Stimulated activated CD4-positive, alpha-beta T cell treated with anti-CD3 and anti-CD28 coated beads, Interleukin-4, amount 100 ng/mL, for 1 hour (primary cell): ENCODE measurements around the gene SNX3.
A peak's percentile ranks its signal among the peaks of the same experiment; 100 is the strongest.
"Not testable (repeated sequence)": the region's sequence is repeated elsewhere in the genome, so short reads cannot be mapped to it uniquely, and the experiment has no call there.

Source experiments
- DNase-seq: peaks from one replicate; pipeline ENCODE4 v3.0.0-alpha.2; 2020

Gene SNX3

GRCh38 chr6:108260809-108261569 is at the start of gene SNX3:
Gene SNX3 (minus strand): TSS chr6:108261040. CDS start chr6:108260921, 119 bp downstream.
- peak; percentile 86 for DNase-seq

- DNase-seq, result no peak
These were observed 49.0 kb upstream of the SNX3 start for GRCh38 chr6:108309844-108310243.

- not testable (repeated sequence) for DNase-seq
These were observed 47.8 kb upstream of the SNX3 start for GRCh38 chr6:108308641-108309040.

- DNase-seq, result no peak
These were observed 43.8 kb upstream of the SNX3 start for GRCh38 chr6:108304646-108305045.

- DNase-seq, result no peak
These were observed 41.5 kb upstream of the SNX3 start for GRCh38 chr6:108302386-108302785.

- no peak for DNase-seq
These were observed 34.8 kb upstream of the SNX3 start for GRCh38 chr6:108295676-108296075.

- peak; percentile 88 for DNase-seq
These were observed 34.1 kb upstream of the SNX3 start, which contains the start of gene AFG1L for GRCh38 chr6:108294727-108295625. Gene AFG1L (plus strand): TSS chr6:108295054. CDS start chr6:108295080, 26 bp downstream.

- DNase-seq, result no peak
These were observed 33.5 kb upstream of the SNX3 start for GRCh38 chr6:108294297-108294726.

GRCh38 chr6:108293527-108294296 is 32.9 kb upstream of the SNX3 start:
- no peak for DNase-seq

GRCh38 chr6:108292561-108292960 is 31.7 kb upstream of the SNX3 start:
- not testable (repeated sequence) for DNase-seq

- no peak for DNase-seq
These were observed 30.3 kb upstream of the SNX3 start for GRCh38 chr6:108291091-108291490.

GRCh38 chr6:108288742-108289141 is 27.9 kb upstream of the SNX3 start:
- no peak for DNase-seq

GRCh38 chr6:108287373-108287772 is 26.5 kb upstream of the SNX3 start:
- DNase-seq, result no peak

GRCh38 chr6:108286366-108286765 is 25.5 kb upstream of the SNX3 start:
- DNase-seq, result no peak

GRCh38 chr6:108285381-108285780 is 24.5 kb upstream of the SNX3 start:
- DNase-seq, result no peak

- no peak for DNase-seq
These were observed 17.0 kb upstream of the SNX3 start for GRCh38 chr6:108277831-108278230.

GRCh38 chr6:108277295-108277694 is 16.5 kb upstream of the SNX3 start:
- no peak for DNase-seq

GRCh38 chr6:108275976-108276375 is 15.1 kb upstream of the SNX3 start:
- no peak for DNase-seq

- DNase-seq, result no peak
These were observed 13.7 kb upstream of the SNX3 start for GRCh38 chr6:108274546-108274945.

- not testable (repeated sequence) for DNase-seq
These were observed 9.1 kb upstream of the SNX3 start for GRCh38 chr6:108269955-108270354.

GRCh38 chr6:108268845-108269244 is 8.0 kb upstream of the SNX3 start:
- DNase-seq, result no peak

GRCh38 chr6:108263371-108263770 is 2.5 kb upstream of the SNX3 start:
- no peak for DNase-seq
